ENCODE measurements around the gene RXRG. TPM values are rescaled to one million over a fixed set of nuclear protein-coding genes. Genes with fewer than 3 reads are reported as not detected.

RXRG gene
- total RNA-seq, 1 donor from 2014 or later: not detected

DNA sequence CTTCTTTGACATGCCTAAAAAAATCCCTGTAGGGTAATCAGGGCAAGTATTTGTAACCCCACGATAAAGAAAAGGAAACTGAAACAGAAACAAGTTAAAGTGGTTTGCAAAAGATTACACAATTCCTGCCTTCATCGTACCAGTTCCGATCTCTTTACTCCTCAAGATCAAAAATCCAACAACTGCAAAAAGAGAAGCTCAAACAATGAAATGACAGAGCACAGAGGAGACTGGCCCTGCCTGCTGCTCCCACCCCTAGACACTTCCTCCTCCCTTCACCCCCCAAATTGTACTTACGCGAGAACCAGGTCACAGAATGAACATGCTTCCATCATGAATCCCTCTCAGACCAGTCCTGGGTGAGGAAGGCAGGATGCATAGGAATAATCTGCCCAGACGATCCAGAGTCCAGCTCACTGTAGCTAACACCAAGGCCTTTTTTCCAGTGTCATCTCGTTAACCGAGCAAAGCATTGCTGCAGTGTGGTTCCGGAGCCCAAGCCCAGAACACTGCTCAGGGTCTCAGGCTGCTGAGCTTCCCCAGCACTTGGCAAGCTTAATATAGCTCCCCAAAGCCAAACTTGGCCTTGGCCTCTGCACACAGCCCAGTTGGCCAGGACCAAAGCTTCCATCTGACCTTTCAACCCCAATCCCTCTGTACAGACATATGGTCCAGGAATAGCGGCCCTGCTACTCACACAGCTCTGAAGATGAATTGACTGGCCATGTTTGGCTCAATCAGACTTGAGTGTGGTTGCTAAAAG, 20.3 kb downstream of the RXRG start:
- H3K27me3 ChIP-seq (ENCODE audit: insufficient read depth, low read length): peaks cover 3% of the 10 kb centered on the region

DNA sequence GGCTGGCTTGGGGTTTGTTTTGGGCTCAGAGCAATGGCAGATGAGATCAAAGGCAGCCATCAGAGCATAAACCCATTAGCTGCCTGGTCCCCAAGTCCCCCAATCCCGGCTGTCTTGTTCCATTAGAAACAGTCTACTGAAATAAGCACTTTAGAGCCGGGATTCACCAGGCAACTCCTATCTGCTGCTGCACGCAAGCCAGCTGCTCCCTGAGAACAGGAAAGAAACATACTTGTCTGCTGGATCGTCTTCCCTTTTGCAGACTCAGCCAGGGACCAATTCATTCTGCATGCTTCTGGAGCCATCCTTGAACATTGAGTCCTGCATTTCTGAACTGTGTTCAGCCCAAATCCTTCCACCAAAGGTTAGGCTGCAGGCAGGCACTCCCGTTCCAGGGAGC, 21.8 kb downstream of the RXRG start:
- no peak overlapping the region for H2AFZ ChIP-seq (ENCODE audit: low read depth, low read length)
- H3K9me3 Mint-ChIP-seq (ENCODE audit: unreplicated experiment): no peaks in the 10 kb centered on the region

More for the DNA sequence above, 20.3 kb downstream of the RXRG start:
- no peak for TF ChIP-seq EZH2 (IDR thresholded peaks at IDR 0.05; ENCODE audit: insufficient read depth, low read length)
- TF ChIP-seq, protein P1, sequence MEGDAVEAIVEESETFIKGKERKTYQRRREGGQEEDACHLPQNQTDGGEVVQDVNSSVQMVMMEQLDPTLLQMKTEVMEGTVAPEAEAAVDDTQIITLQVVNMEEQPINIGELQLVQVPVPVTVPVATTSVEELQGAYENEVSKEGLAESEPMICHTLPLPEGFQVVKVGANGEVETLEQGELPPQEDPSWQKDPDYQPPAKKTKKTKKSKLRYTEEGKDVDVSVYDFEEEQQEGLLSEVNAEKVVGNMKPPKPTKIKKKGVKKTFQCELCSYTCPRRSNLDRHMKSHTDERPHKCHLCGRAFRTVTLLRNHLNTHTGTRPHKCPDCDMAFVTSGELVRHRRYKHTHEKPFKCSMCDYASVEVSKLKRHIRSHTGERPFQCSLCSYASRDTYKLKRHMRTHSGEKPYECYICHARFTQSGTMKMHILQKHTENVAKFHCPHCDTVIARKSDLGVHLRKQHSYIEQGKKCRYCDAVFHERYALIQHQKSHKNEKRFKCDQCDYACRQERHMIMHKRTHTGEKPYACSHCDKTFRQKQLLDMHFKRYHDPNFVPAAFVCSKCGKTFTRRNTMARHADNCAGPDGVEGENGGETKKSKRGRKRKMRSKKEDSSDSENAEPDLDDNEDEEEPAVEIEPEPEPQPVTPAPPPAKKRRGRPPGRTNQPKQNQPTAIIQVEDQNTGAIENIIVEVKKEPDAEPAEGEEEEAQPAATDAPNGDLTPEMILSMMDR (IDR thresholded peaks at IDR 0.05; ENCODE audit: insufficient read depth, low read depth, low read length): no peak
- Mint-ChIP-seq H3K27me3 (ENCODE audit: low read depth, unreplicated experiment) (peaks cover 73% of the 10 kb centered on the region), H3K27ac (ENCODE audit: unreplicated experiment) (no peak overlapping the region), H3K9me3 (ENCODE audit: unreplicated experiment) (no peaks in the 10 kb centered on the region), H3K4me3 (ENCODE audit: unreplicated experiment) (no peak overlapping the region), H3K4me1 (ENCODE audit: low read depth, unreplicated experiment) (peaks cover 3% of the 10 kb centered on the region), H3K36me3 (ENCODE audit: low read depth, unreplicated experiment) (no peaks in the 10 kb centered on the region)
- H3K27ac ChIP-seq (ENCODE audit: low read depth, low read length): no peak overlapping the region
- no peaks in the 10 kb centered on the region for H3K36me3 ChIP-seq (ENCODE audit: insufficient read depth, low read length)
- no peaks in the 10 kb centered on the region for H3K9me3 ChIP-seq (ENCODE audit: insufficient read depth, low read depth, low read length)
- no peaks in the 10 kb centered on the region for H4K20me1 ChIP-seq (ENCODE audit: insufficient read depth, low read length)
- no peak overlapping the region for H3K4me3 ChIP-seq (ENCODE audit: insufficient read depth, low read depth, low read length)
- DNase-seq (ENCODE audit: low read depth) (no peak), FAIRE-seq (no peak)
- no peak overlapping the region for H2AFZ ChIP-seq (ENCODE audit: low read depth, low read length)
- H3K9ac ChIP-seq (ENCODE audit: low read length): no peak overlapping the region
- H3K79me2 ChIP-seq (ENCODE audit: insufficient read depth, low read length): no peaks in the 10 kb centered on the region
- no peaks in the 10 kb centered on the region for H3K4me1 ChIP-seq (ENCODE audit: insufficient read depth, low read length)
- H3K4me2 ChIP-seq (ENCODE audit: low read length): no peak overlapping the region

More for the DNA sequence above, 21.8 kb downstream of the RXRG start:
- H4K20me1 ChIP-seq (ENCODE audit: insufficient read depth, low read length): no peaks in the 10 kb centered on the region
- H3K36me3 ChIP-seq (ENCODE audit: insufficient read depth, low read length): no peaks in the 10 kb centered on the region
- H3K27me3 ChIP-seq (ENCODE audit: insufficient read depth, low read length): peaks cover 3% of the 10 kb centered on the region
- no peaks in the 10 kb centered on the region for H3K9me3 ChIP-seq (ENCODE audit: insufficient read depth, low read depth, low read length)
- no peak overlapping the region for H3K4me2 ChIP-seq (ENCODE audit: low read length)
- TF ChIP-seq, protein P1 (IDR thresholded peaks at IDR 0.05; ENCODE audit: insufficient read depth, low read depth, low read length): no peak
- no peak for TF ChIP-seq EZH2 (IDR thresholded peaks at IDR 0.05; ENCODE audit: insufficient read depth, low read length)
- H3K36me3 Mint-ChIP-seq (ENCODE audit: low read depth, unreplicated experiment): no peaks in the 10 kb centered on the region
- H3K79me2 ChIP-seq (ENCODE audit: insufficient read depth, low read length): no peaks in the 10 kb centered on the region
- peaks cover 3% of the 10 kb centered on the region for H3K4me1 Mint-ChIP-seq (ENCODE audit: low read depth, unreplicated experiment)
- H3K27me3 Mint-ChIP-seq (ENCODE audit: low read depth, unreplicated experiment): peaks cover 75% of the 10 kb centered on the region
- no peaks in the 10 kb centered on the region for H3K4me1 ChIP-seq (ENCODE audit: insufficient read depth, low read length)
- H3K27ac ChIP-seq (ENCODE audit: low read depth, low read length): no peak overlapping the region
- no peak overlapping the region for H3K9ac ChIP-seq (ENCODE audit: low read length)
- no peak for DNase-seq (ENCODE audit: low read depth)
- H3K4me3 Mint-ChIP-seq (ENCODE audit: unreplicated experiment): no peak overlapping the region
- no peak for FAIRE-seq
- no peak overlapping the region for H3K27ac Mint-ChIP-seq (ENCODE audit: unreplicated experiment)
- no peak overlapping the region for H3K4me3 ChIP-seq (ENCODE audit: insufficient read depth, low read depth, low read length)
